Activated CD8-positive, alpha-beta T cell treated with anti-CD3 and anti-CD28 coated beads, Interleukin-2, amount 10 ng/mL, durations not matched to agents 7 days and 5 days (primary cell): ENCODE data around the gene SLX4. TPM values are rescaled to one million over a fixed set of nuclear protein-coding genes. Genes with fewer than 3 reads are reported as not detected.

ENCODE experiments used
- ATAC-seq: fragments of 150-1000 bp; cut with Tn5 transposase; one replicate; pipeline ENCODE4 v1.10.0; 2021; ENCODE audit warnings: moderate library complexity
- CTCF ChIA-PET: fragments of 350-600 bp; sonication (Branson Sonifier 250); formaldehyde crosslinking; loops from one replicate; lab custom pipeline; 2021; ENCODE audit warnings: antibody characterized with exemption; lab: Charles Lee
- POLR2A ChIA-PET: fragments of 350-600 bp; sonication (Branson Sonifier 250); formaldehyde crosslinking; loops from one replicate; lab custom pipeline; 2021; ENCODE audit warnings: antibody characterized with exemption; lab: Charles Lee
- DNase-seq: peaks from one replicate; pipeline ENCODE4 v3.0.0-alpha.2; 2020
- H3K27ac Mint-ChIP-seq: one replicate; pipeline ENCODE4 v1.8.0; 2021; ENCODE audit warnings: mild to moderate bottlenecking, mixed read lengths
- H3K27me3 Mint-ChIP-seq: one replicate; pipeline ENCODE4 v1.8.0; 2021; ENCODE audit warnings: low read depth, mixed read lengths
- H3K36me3 Mint-ChIP-seq: one replicate; pipeline ENCODE4 v1.8.0; 2021; ENCODE audit warnings: low read depth, mixed read lengths
- H3K4me1 Mint-ChIP-seq: one replicate; pipeline ENCODE4 v1.8.0; 2021; ENCODE audit warnings: low read depth, mixed read lengths
- H3K4me3 Mint-ChIP-seq: one replicate; pipeline ENCODE4 v1.8.0; 2021; ENCODE audit warnings: mild to moderate bottlenecking, mixed read lengths
- H3K9me3 Mint-ChIP-seq: one replicate; pipeline ENCODE4 v1.8.0; 2022; ENCODE audit warnings: mixed read lengths; ENCODE audit not compliant: insufficient read depth
- total RNA-seq, 2 experiments: library from RNA; stranded (reverse); gene quantifications; one replicate each; pipeline ENCODE4 v1.2.3, GENCODE V29; 2021

The SLX4 gene
- total RNA-seq, 2 experiments from 2014 or later = 16.3 to 16.5 TPM

- ChIA-PET CTCF (no interaction called here), POLR2A (no interaction called here)
- H3K36me3 Mint-ChIP-seq = peaks cover 45% of the 10 kb centered on the region
- ATAC-seq = no peak
- no peak overlapping the region for H3K27ac Mint-ChIP-seq
- peaks cover 22% of the 10 kb centered on the region for H3K4me1 Mint-ChIP-seq
- peaks cover 5% of the 10 kb centered on the region for H3K9me3 Mint-ChIP-seq
- no peak overlapping the region for H3K4me3 Mint-ChIP-seq
- DNase-seq = no peak
- H3K27me3 Mint-ChIP-seq = no peaks in the 10 kb centered on the region
Measured at GRCh38 chr16:3597226-3597625, 14.2 kb downstream of the SLX4 start.

- H3K9me3 Mint-ChIP-seq = peaks cover 5% of the 10 kb centered on the region
- CTCF ChIA-PET = no interaction called here
- no peaks in the 10 kb centered on the region for H3K27me3 Mint-ChIP-seq
- DNase-seq (no peak), ATAC-seq (no peak)
- H3K4me1 Mint-ChIP-seq = peaks cover 22% of the 10 kb centered on the region
- POLR2A ChIA-PET = no interaction called here
- H3K27ac Mint-ChIP-seq = no peak overlapping the region
- peaks cover 36% of the 10 kb centered on the region for H3K36me3 Mint-ChIP-seq
- no peak overlapping the region for H3K4me3 Mint-ChIP-seq
Measured at GRCh38 chr16:3596101-3596861, 15.1 kb downstream of the SLX4 start.

DNA sequence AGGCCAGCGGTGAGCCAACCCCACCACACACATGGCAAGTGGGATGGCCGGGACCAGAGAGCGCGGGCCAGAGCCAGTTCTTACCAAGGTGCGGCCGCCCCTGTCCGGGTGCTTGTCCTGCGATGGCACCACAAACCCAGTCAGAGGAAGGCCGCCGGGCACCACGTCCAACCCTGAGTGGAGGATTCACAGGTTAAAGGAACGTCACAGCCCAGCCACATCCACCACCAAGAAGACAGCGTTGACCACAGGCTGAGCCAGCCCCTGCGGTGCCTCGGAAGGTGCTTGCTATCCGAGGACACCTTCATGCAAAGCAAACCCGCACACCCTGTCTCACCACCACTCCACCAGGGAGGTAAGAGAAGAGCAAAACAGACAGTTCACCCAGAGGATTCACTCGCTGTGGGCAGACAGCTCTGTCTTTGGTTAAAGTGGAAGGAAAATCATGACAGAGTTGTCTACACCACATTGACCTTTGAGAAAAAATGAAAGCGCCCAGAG lies 15.8 kb downstream of the SLX4 start:
- Mint-ChIP-seq H3K36me3 (peaks cover 37% of the 10 kb centered on the region), H3K27me3 (no peaks in the 10 kb centered on the region), H3K27ac (no peak overlapping the region), H3K4me3 (no peak overlapping the region), H3K4me1 (peaks cover 27% of the 10 kb centered on the region), H3K9me3 (peaks cover 5% of the 10 kb centered on the region)
- POLR2A ChIA-PET = no interaction called here
- ATAC-seq (no peak), DNase-seq (no peak)
- CTCF ChIA-PET = no interaction called here

GRCh38 chr16:3595110-3595486 lies 16.3 kb downstream of the SLX4 start:
- CTCF ChIA-PET = no interaction called here

GRCh38 chr16:3594316-3595109 lies 16.9 kb downstream of the SLX4 start:
- peaks cover 33% of the 10 kb centered on the region for H3K36me3 Mint-ChIP-seq
- H3K4me3 Mint-ChIP-seq = no peak overlapping the region
- H3K27ac Mint-ChIP-seq = no peak overlapping the region
- POLR2A ChIA-PET = no interaction called here
- no peaks in the 10 kb centered on the region for H3K9me3 Mint-ChIP-seq
- H3K27me3 Mint-ChIP-seq = no peaks in the 10 kb centered on the region
- ATAC-seq (no peak), DNase-seq (no peak)
- CTCF ChIA-PET = no interaction called here
- peaks cover 23% of the 10 kb centered on the region for H3K4me1 Mint-ChIP-seq

More at GRCh38 chr16:3595110-3595486, 16.3 kb downstream of the SLX4 start:
- Mint-ChIP-seq H3K9me3 (peaks cover 4% of the 10 kb centered on the region), H3K27me3 (no peaks in the 10 kb centered on the region), H3K36me3 (peaks cover 38% of the 10 kb centered on the region), H3K4me3 (no peak overlapping the region), H3K27ac (no peak overlapping the region), H3K4me1 (peaks cover 27% of the 10 kb centered on the region)
- POLR2A ChIA-PET = no interaction called here
- DNase-seq = no peak
- ATAC-seq = no peak

DNA sequence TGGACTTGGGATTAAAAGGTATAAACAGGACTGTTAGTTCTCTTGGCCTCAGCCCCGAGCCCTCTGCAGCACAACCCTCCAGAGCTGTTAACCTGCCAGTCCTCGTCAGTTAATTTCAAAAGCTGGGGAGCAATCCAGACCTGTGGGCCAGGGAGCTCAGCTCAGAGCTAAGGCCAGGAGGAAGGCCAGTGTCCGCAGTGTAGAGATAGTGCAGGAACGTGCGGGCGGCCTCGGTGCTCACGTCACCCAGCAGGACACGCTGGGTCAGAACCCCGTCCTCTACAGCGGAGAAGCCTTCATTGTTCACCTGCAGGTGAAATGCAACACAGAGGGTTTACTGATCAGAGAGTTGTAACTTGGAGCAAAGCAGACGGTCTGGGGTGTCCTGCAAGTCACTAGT lies 18.8 kb downstream of the SLX4 start:
- peaks cover 23% of the 10 kb centered on the region for H3K36me3 Mint-ChIP-seq
- peaks cover 13% of the 10 kb centered on the region for H3K4me1 Mint-ChIP-seq
- H3K27ac Mint-ChIP-seq = no peak overlapping the region
- ChIA-PET CTCF (no interaction called here), POLR2A (interaction anchor here (0.7 kb wide), 1 partner anchor 15 kb away, joined by 3 read pairs; the partner anchor contains the start of gene NLRC3)
- no peaks in the 10 kb centered on the region for H3K27me3 Mint-ChIP-seq
- DNase-seq (no peak), ATAC-seq (no peak)
- H3K9me3 Mint-ChIP-seq = no peaks in the 10 kb centered on the region
- no peak overlapping the region for H3K4me3 Mint-ChIP-seq

DNA sequence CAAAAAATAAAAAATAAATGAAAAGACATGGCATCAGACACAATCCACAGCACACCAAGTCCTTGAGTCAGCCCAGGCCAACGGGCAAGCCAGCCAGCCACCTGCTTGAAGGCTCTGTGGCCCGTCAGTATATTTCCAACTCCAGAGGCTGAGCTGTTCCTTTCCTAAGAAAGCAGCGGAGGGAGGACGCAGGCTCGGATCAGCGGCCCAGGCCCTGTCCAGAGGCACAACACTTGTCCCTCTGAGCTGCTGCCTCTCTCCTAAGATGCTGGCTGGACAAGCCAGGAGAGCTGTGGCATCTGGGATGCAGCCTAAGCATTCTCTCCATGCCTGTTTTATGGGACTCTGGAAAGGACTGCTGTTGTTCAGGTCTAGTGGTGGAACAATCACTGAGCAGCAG lies 19.4 kb downstream of the SLX4 start:
- H3K4me3 Mint-ChIP-seq = no peak overlapping the region
- H3K4me1 Mint-ChIP-seq = peaks cover 8% of the 10 kb centered on the region
- ATAC-seq (no peak), DNase-seq (no peak)
- H3K27me3 Mint-ChIP-seq = no peaks in the 10 kb centered on the region
- no peaks in the 10 kb centered on the region for H3K9me3 Mint-ChIP-seq
- POLR2A ChIA-PET = interaction anchor here (0.7 kb wide), 1 partner anchor 15 kb away, joined by 3 read pairs; the partner anchor contains the start of gene NLRC3
- CTCF ChIA-PET = interaction anchor here (1.5 kb wide), 1 partner anchor 20 kb away, joined by 3 read pairs; the partner anchor contains the start of gene SLX4
- no peak overlapping the region for H3K27ac Mint-ChIP-seq
- peaks cover 19% of the 10 kb centered on the region for H3K36me3 Mint-ChIP-seq

DNA sequence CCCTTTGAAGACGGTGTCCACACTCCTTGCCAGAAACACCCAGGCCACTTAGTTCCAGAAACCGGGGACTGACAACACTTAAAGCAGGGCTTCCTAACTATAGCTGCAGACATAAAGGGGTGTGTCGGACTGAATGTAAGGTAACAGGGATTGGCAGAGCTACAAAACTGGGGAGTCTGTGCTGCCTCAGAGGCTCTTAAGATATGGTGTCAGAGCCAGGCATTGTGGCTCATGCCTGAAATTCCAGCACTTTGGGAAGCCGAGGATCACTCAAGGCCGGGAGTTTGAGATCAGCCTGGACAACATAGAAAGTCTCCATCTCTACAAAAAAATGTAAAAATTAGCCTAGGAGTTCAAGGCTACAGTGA lies 20.0 kb downstream of the SLX4 start:
- peaks cover 21% of the 10 kb centered on the region for H3K36me3 Mint-ChIP-seq
- no peak overlapping the region for H3K4me3 Mint-ChIP-seq
- ChIA-PET CTCF (interaction anchor here (1.5 kb wide), 1 partner anchor 21 kb away, joined by 3 read pairs; the partner anchor contains the start of gene SLX4), POLR2A (no interaction called here)
- H3K9me3 Mint-ChIP-seq = no peaks in the 10 kb centered on the region
- no peak overlapping the region for H3K27ac Mint-ChIP-seq
- no peak for DNase-seq
- peaks cover 8% of the 10 kb centered on the region for H3K4me1 Mint-ChIP-seq
- no peak for ATAC-seq
- H3K27me3 Mint-ChIP-seq = no peaks in the 10 kb centered on the region

- Mint-ChIP-seq H3K36me3 (peaks cover 24% of the 10 kb centered on the region), H3K4me1 (peaks cover 11% of the 10 kb centered on the region), H3K27me3 (no peaks in the 10 kb centered on the region), H3K27ac (no peak overlapping the region), H3K4me3 (no peak overlapping the region), H3K9me3 (no peaks in the 10 kb centered on the region)
- ATAC-seq (no peak), DNase-seq (no peak)
- POLR2A ChIA-PET = no interaction called here
- CTCF ChIA-PET = interaction anchor here (1.5 kb wide), 1 partner anchor 21 kb away, joined by 3 read pairs; the partner anchor contains the start of gene SLX4
Measured at GRCh38 chr16:3590736-3591435, 20.5 kb downstream of the SLX4 start.

DNA sequence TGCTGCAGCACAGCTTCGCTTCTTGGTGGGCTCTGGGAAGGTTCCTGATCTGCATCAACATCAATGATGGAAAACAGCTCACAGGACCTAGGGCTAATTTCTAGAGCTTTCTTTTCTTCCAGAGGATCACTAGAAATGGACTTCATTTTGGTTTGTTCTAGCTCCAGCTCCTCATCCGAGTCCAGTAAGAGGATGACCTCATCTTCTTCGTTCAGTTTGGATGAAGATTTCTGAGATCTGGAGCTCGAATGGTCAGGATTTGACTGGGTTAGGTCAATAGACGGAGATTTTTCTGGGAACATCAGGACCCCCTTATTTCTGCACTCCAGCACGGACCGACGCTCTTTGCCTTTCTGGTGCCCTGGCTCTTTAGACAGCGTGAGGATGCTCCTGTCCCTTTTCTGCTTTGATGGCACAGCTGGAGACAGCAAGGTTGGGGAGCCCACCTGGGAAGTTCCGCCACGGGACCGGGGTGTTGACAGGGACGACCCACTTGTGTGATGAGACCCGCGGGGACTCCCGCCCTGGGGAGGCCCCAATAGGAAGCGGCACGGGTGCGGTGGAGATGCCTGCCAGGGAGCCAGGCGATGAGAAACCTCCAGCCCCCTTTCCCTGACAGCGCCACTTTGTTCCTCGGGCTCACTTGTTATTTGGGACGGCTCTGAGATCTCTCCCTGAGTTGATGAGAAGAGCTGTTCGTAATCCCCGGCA lies 21.3 kb downstream of the SLX4 start:
- CTCF ChIA-PET = interaction anchor here (1.5 kb wide), 1 partner anchor 22 kb away, joined by 3 read pairs; the partner anchor contains the start of gene SLX4

DNA sequence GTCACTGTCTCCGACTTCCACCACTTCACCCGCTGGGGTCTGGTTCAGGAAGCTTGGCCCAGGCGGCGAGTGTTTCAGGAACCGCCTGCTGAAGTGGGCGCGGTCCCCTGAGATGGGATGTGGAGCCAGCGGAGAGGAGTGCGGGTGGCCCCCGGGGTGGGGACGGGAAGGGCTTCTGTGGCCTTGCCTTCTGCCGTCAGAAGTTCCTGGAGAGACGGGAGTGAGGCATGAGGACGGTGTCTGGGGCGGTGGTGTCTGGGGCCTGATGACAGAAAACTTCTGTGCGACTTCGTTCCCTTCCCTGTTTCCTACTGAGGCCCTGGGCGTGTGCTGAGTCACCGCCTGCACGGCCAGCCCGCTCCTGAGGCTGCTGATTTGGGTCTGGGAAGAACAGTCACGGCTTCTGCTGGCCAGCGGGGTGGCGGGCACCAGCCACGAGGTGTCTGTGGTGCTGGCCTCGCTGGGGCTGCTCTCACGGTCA lies 21.9 kb downstream of the SLX4 start:
- Mint-ChIP-seq H3K4me3 (no peak overlapping the region), H3K4me1 (peaks cover 19% of the 10 kb centered on the region), H3K27me3 (no peaks in the 10 kb centered on the region), H3K27ac (no peak overlapping the region), H3K36me3 (peaks cover 30% of the 10 kb centered on the region), H3K9me3 (no peaks in the 10 kb centered on the region)
- DNase-seq = no peak
- ChIA-PET POLR2A (no interaction called here), CTCF (no interaction called here)
- ATAC-seq = no peak

More for the DNA sequence above, 21.3 kb downstream of the SLX4 start:
- Mint-ChIP-seq H3K27me3 (no peaks in the 10 kb centered on the region), H3K9me3 (no peaks in the 10 kb centered on the region), H3K4me3 (no peak overlapping the region), H3K36me3 (peaks cover 26% of the 10 kb centered on the region), H3K27ac (no peak overlapping the region), H3K4me1 (peaks cover 12% of the 10 kb centered on the region)
- DNase-seq (no peak), ATAC-seq (no peak)
- POLR2A ChIA-PET = no interaction called here
